ENCODE data around the gene IPO7. TPM values are rescaled to one million over a fixed set of nuclear protein-coding genes. Genes with fewer than 3 reads are reported as not detected.
A peak's percentile ranks its signal among the peaks of the same experiment; 100 is the strongest.
"Not testable (repeated sequence)": the region's sequence is repeated elsewhere in the genome, so short reads cannot be mapped to it uniquely, and the experiment has no call there.

The IPO7 gene
- total RNA-seq, 1 experiment from 2014 or later = 226 TPM

GRCh38 chr11:9357041-9357440, 27.4 kb upstream of the IPO7 start:
- TF ChIP-seq IRF1 (CRISPR knock-in tag; IDR thresholded peaks at IDR 0.05) (no peak), SOX15 (CRISPR knock-in tag; IDR thresholded peaks at IDR 0.05) (no peak), NFATC4 (CRISPR knock-in tag; IDR thresholded peaks at IDR 0.05) (no peak), JAZF1 (CRISPR knock-in tag; IDR thresholded peaks at IDR 0.05) (no peak), GRHL2 (CRISPR knock-in tag; IDR thresholded peaks at IDR 0.05; ENCODE audit: insufficient replicate concordance, severe bottlenecking) (no peak), ETV6 (CRISPR knock-in tag; IDR thresholded peaks at IDR 0.05) (no peak), NFYB (CRISPR knock-in tag; conservative IDR thresholded peaks at IDR 0.05; ENCODE audit: low read depth) (no peak), RORB (CRISPR knock-in tag; IDR thresholded peaks at IDR 0.05) (no peak), ZNF425 (CRISPR knock-in tag; conservative IDR thresholded peaks at IDR 0.05) (no peak)
- Mint-ChIP-seq H3K36me3 (no peaks in the 10 kb centered on the region), H3K9me3 (peaks cover 11% of the 10 kb centered on the region), H3K4me1 (peaks cover 8% of the 10 kb centered on the region), H3K4me3 (no peak overlapping the region), H3K27me3 (ENCODE audit: low read depth) (no peaks in the 10 kb centered on the region), H3K27ac (peak overlapping the region; percentile 0; the same call in 1 of the 2 replicates)
- POLR2A ChIA-PET = no interaction called here
- ATAC-seq (no peak), DNase-seq (ENCODE audit: low spot score) (no peak)
- CTCF ChIA-PET = no interaction called here

GRCh38 chr11:9360862-9361622, 23.4 kb upstream of the IPO7 start:
- DNase-seq (ENCODE audit: low spot score); CTCF ChIA-PET; H3K4me3 Mint-ChIP-seq; H3K36me3 Mint-ChIP-seq; H3K9me3 Mint-ChIP-seq; H3K27ac Mint-ChIP-seq; POLR2A ChIA-PET; ATAC-seq; H3K27me3 Mint-ChIP-seq (ENCODE audit: low read depth): not testable (repeated sequence)
- TF ChIP-seq ZNF121 (CRISPR knock-in tag; IDR thresholded peaks at IDR 0.05) = peak; percentile 58; the same call in 1 of the 2 replicates
- H3K4me1 Mint-ChIP-seq = peaks cover 35% of the 10 kb centered on the region

- ChIA-PET POLR2A (interaction anchor here (0.6 kb wide), 1 partner anchor 10 kb away, joined by 3 read pairs; no protein-coding TSS in a partner anchor), CTCF (interaction anchor here (0.6 to 1.3 kb wide), 2 partner anchors 40 to 144 kb away, joined by 3 to 4 read pairs; no protein-coding TSS in a partner anchor)
- Mint-ChIP-seq H3K4me1 (peaks cover 32% of the 10 kb centered on the region), H3K36me3 (no peaks in the 10 kb centered on the region), H3K27ac (peak overlapping the region; percentile 99), H3K4me3 (no peak overlapping the region), H3K27me3 (ENCODE audit: low read depth) (no peaks in the 10 kb centered on the region), H3K9me3 (peaks cover 8% of the 10 kb centered on the region)
- DNase-seq (ENCODE audit: low spot score) (no peak), ATAC-seq (peak; percentile 10)
- TF ChIP-seq IRF2 (CRISPR knock-in tag; IDR thresholded peaks at IDR 0.05; ENCODE audit: borderline replicate concordance, low read depth) (no peak), ZNF396 (CRISPR knock-in tag; IDR thresholded peaks at IDR 0.05; ENCODE audit: borderline replicate concordance) (no peak), PRDM15 (CRISPR knock-in tag; IDR thresholded peaks at IDR 0.05) (no peak), ATF6 (CRISPR knock-in tag; IDR thresholded peaks at IDR 0.05) (no peak), TCF7 (CRISPR knock-in tag; IDR thresholded peaks at IDR 0.05; ENCODE audit: low read depth) (no peak), ZNF423 (CRISPR knock-in tag; IDR thresholded peaks at IDR 0.05) (no peak), HMGA2 (CRISPR knock-in tag; IDR thresholded peaks at IDR 0.05) (no peak), HMGXB4 (CRISPR knock-in tag; IDR thresholded peaks at IDR 0.05) (no peak), ZNF671 (CRISPR knock-in tag; IDR thresholded peaks at IDR 0.05) (no peak), ZNF138 (CRISPR knock-in tag; conservative IDR thresholded peaks at IDR 0.05) (no peak), NR3C1 (CRISPR knock-in tag; conservative IDR thresholded peaks at IDR 0.05; ENCODE audit: low read depth) (no peak)
Measured at GRCh38 chr11:9362393-9362863, 22.0 kb upstream of the IPO7 start.
